ENCODE data around the gene C4BPB. TPM values are rescaled to one million over a fixed set of nuclear protein-coding genes. Genes with fewer than 3 reads are reported as not detected.

Gene C4BPB
- total and polyA plus RNA-seq, 4 donors: 59.7 to 460 (median 401) TPM

- no peak for TF ChIP-seq ZBTB33 (IDR thresholded peaks at IDR 0.05)
- no peak for TF ChIP-seq HNF4G (IDR thresholded peaks at IDR 0.05)
- no peak for TF ChIP-seq TAF1 (conservative IDR thresholded peaks at IDR 0.05)
- no peak for TF ChIP-seq ATF3 (IDR thresholded peaks at IDR 0.05)
- no peak for TF ChIP-seq GABPA (IDR thresholded peaks at IDR 0.05 in 1 of 2, conservative IDR thresholded peaks at IDR 0.05 in 1 of 2)
- TF ChIP-seq YY1 (IDR thresholded peaks at IDR 0.05): no peak
- no peak for TF ChIP-seq FOXA2 (IDR thresholded peaks at IDR 0.05)
- TF ChIP-seq SP1 (IDR thresholded peaks at IDR 0.05): no peak
- TF ChIP-seq CTCF (IDR thresholded peaks at IDR 0.05; ENCODE audit: low read depth, low read length, missing input control): no peak
- no peak for TF ChIP-seq REST (IDR thresholded peaks at IDR 0.05)
- H3K9me3 ChIP-seq (ENCODE audit: control insufficient read depth in 4 of 4, low read length in 3 of 4): no peaks in the 10 kb centered on the region
- H3K36me3 ChIP-seq (ENCODE audit: control insufficient read depth in 4 of 4, insufficient read depth in 3 of 4, low read depth in 1 of 4, low read length in 3 of 4): peaks cover 0 to 39% (median 21%) of the 10 kb centered on the region in 4 donors
- DNase-seq (ENCODE audit: low spot score): no peak
- no peak overlapping the region for H3K9ac ChIP-seq (ENCODE audit: low read depth in 1 of 2, low read length in 2 of 2)
- no peak overlapping the region for H3K4me3 ChIP-seq (ENCODE audit: low read depth in 1 of 3, low read length in 3 of 3)
- H3K27me3 ChIP-seq (ENCODE audit: control insufficient read depth in 4 of 4, insufficient read depth in 4 of 4, low read length in 3 of 4): no peaks in the 10 kb centered on the region
- no peak overlapping the region for H3K27ac ChIP-seq (ENCODE audit: low read depth in 1 of 2, low read length in 2 of 2)
- 91% methylated on average over 3 of the region's 3 CpGs for WGBS
- no peaks in the 10 kb centered on the region for H3K4me1 ChIP-seq (ENCODE audit: control insufficient read depth in 4 of 4, insufficient read depth in 4 of 4, low read length in 3 of 4)
Measured at GRCh38 chr1:207069061-207069460, 19.6 kb upstream of the C4BPB start.

GRCh38 chr1:207069858-207070506 lies 18.7 kb upstream of the C4BPB start:
- TF ChIP-seq SP1 (IDR thresholded peaks at IDR 0.05): no peak
- TF ChIP-seq GABPA (IDR thresholded peaks at IDR 0.05 in 1 of 2, conservative IDR thresholded peaks at IDR 0.05 in 1 of 2): no peak
- no peak for TF ChIP-seq YY1 (IDR thresholded peaks at IDR 0.05)
- no peak for TF ChIP-seq FOXA1 (IDR thresholded peaks at IDR 0.05)
- no peak for TF ChIP-seq EGR1 (IDR thresholded peaks at IDR 0.05; ENCODE audit: low read depth in 2 of 2)
- no peak for TF ChIP-seq HNF4G (IDR thresholded peaks at IDR 0.05)
- no peak for TF ChIP-seq NR2F2 (IDR thresholded peaks at IDR 0.05)
- no peak for TF ChIP-seq HNF4A (conservative IDR thresholded peaks at IDR 0.05)
- no peak for TF ChIP-seq REST (IDR thresholded peaks at IDR 0.05)
- TF ChIP-seq ATF3 (IDR thresholded peaks at IDR 0.05): no peak
- TF ChIP-seq TAF1 (conservative IDR thresholded peaks at IDR 0.05): no peak
- no peak for TF ChIP-seq CTCF (IDR thresholded peaks at IDR 0.05; ENCODE audit: low read depth, low read length, missing input control)
- TF ChIP-seq FOXA2 (IDR thresholded peaks at IDR 0.05): no peak
- TF ChIP-seq JUND (IDR thresholded peaks at IDR 0.05): no peak
- no peaks in the 10 kb centered on the region for H3K4me1 ChIP-seq (ENCODE audit: control insufficient read depth in 4 of 4, insufficient read depth in 4 of 4, low read length in 3 of 4)
- H3K9me3 ChIP-seq (ENCODE audit: control insufficient read depth in 4 of 4, low read length in 3 of 4): no peaks in the 10 kb centered on the region
- H3K27me3 ChIP-seq (ENCODE audit: control insufficient read depth in 4 of 4, insufficient read depth in 4 of 4, low read length in 3 of 4): no peaks in the 10 kb centered on the region
- peaks cover 0 to 38% (median 20%) of the 10 kb centered on the region in 4 donors for H3K36me3 ChIP-seq (ENCODE audit: control insufficient read depth in 4 of 4, insufficient read depth in 3 of 4, low read depth in 1 of 4, low read length in 3 of 4)
- WGBS: 95% methylated on average over 5 of the region's 5 CpGs
- H3K9ac ChIP-seq (ENCODE audit: low read depth in 1 of 2, low read length in 2 of 2): no peak overlapping the region
- H3K4me3 ChIP-seq (ENCODE audit: low read depth in 1 of 3, low read length in 3 of 3): no peak overlapping the region
- no peak for DNase-seq (ENCODE audit: low spot score)
- H3K27ac ChIP-seq (ENCODE audit: low read depth in 1 of 2, low read length in 2 of 2): peak overlapping the region in 1 of 2 donors; percentile 29
